Endothelial cell of umbilical vein (primary cell): ENCODE data around the gene SULT2B1.

Source experiments
- CTCF ChIP-seq, 2 donors: IDR thresholded peaks; 1 replicate in 1 of 2; 2 replicates in 1 of 2; pipeline ENCODE4 v1.5.1; 2011; ENCODE audit warnings: low read length in 2 of 2, mild to moderate bottlenecking in 2 of 2, moderate library complexity in 2 of 2, control low read depth in 1 of 2, inconsistent platforms in 1 of 2, low read depth in 1 of 2; ENCODE audit not compliant: insufficient read depth in 1 of 2; ENCODE audit errors: extremely low read depth in 1 of 2
- EZH2 ChIP-seq: IDR thresholded peaks from 2 replicates; pipeline ENCODE4 v1.6.1; 2012; ENCODE audit warnings: borderline replicate concordance, low read depth, mild to moderate bottlenecking, moderate library complexity, low read length, inconsistent platforms; ENCODE audit not compliant: severe bottlenecking
- MYC ChIP-seq: IDR thresholded peaks from one replicate; pipeline ENCODE4 v1.6.1; 2011; ENCODE audit warnings: mild to moderate bottlenecking, low read depth, low read length
- POLR2A ChIP-seq: IDR thresholded peaks from 2 replicates; pipeline ENCODE4 v1.6.1; 2012; ENCODE audit warnings: low read depth, mild to moderate bottlenecking, control low read depth, low read length
- POLR2AphosphoS5 ChIP-seq: IDR thresholded peaks from 2 replicates; pipeline ENCODE4 v1.6.1; 2012; ENCODE audit warnings: low read depth, mild to moderate bottlenecking, control low read depth, low read length, moderate library complexity; ENCODE audit not compliant: insufficient read depth

GRCh38 chr19:48556163-48556562 lies 4.2 kb downstream of the SULT2B1 start:
- TF ChIP-seq POLR2A = no peak
- TF ChIP-seq CTCF (IDR thresholded peaks at IDR 0.05; ENCODE audit: extremely low read depth in 1 of 2, insufficient read depth in 1 of 2, low read depth in 1 of 2, low read length in 2 of 2) = no peak
- TF ChIP-seq POLR2AphosphoS5 = no peak
- TF ChIP-seq MYC = no peak
- no peak for TF ChIP-seq EZH2
